Spinal cord (tissue), 10 donors: Measurements from ENCODE around the gene DBNL. TPM values are rescaled to one million over a fixed set of nuclear protein-coding genes. Genes with fewer than 3 reads are reported as not detected.

Experiments used
- DNase-seq, 6 donors: peaks; one replicate each; pipeline versions ENCODE4 v3.0.0 to v3.0.0-alpha.2; 2013 to 2015; ENCODE audit warnings: low spot score in 6 of 6, low read depth in 4 of 6
- H3K27ac ChIP-seq: one replicate; pipeline ENCODE4 v1.5.1; 2013; ENCODE audit warnings: low read depth, low read length, control low read depth
- H3K27me3 ChIP-seq: one replicate; pipeline ENCODE4 v1.6.1; 2013; ENCODE audit warnings: low read length; ENCODE audit not compliant: control insufficient read depth, insufficient read depth
- H3K36me3 ChIP-seq: one replicate; pipeline ENCODE4 v1.6.1; 2013; ENCODE audit warnings: low read length; ENCODE audit not compliant: control insufficient read depth, insufficient read depth
- H3K4me1 ChIP-seq: one replicate; pipeline ENCODE4 v1.6.1; 2013; ENCODE audit warnings: low read length; ENCODE audit not compliant: control insufficient read depth, insufficient read depth
- H3K4me3 ChIP-seq: one replicate; pipeline ENCODE4 v1.5.1; 2013; ENCODE audit warnings: low read depth, low read length, control low read depth
- H3K9me3 ChIP-seq: one replicate; pipeline ENCODE4 v1.6.1; 2013; ENCODE audit warnings: low read length; ENCODE audit not compliant: control insufficient read depth, insufficient read depth
- WGBS: methylation state at CpG from one replicate; pipeline ENCODE4 v1.1.5; 2013; ENCODE audit warnings: missing lambda C conversion rate; ENCODE audit not compliant: insufficient coverage; 5-methylcytosine and 5-hydroxymethylcytosine counted together
- polyA plus RNA-seq, 2 donors: library from polyadenylated mRNA; unstranded; fragments of 120-200 nt; gene quantifications; one replicate each; pipeline ENCODE4 v1.2.1, GENCODE V29; 2013; ENCODE audit not compliant: insufficient read length in 2 of 2
- total RNA-seq, 2 donors: library from RNA; depleted of rRNA in 1 of 2; stranded (reverse); fragments of 120-200 nt in 1 of 2; fragments of >200 nt in 1 of 2; gene quantifications; one replicate each; pipeline versions ENCODE4 v1.2.3 to v1.2.4, GENCODE V29; 2013 to 2014
- donor health status: healthy.

DBNL gene
- total and polyA plus RNA-seq, 4 donors: 46.5 to 93.2 (median 87.6) TPM

GRCh38 chr7:44094883-44095592 lies 50.5 kb downstream of the DBNL start:
- DNase-seq: no peak
- H3K4me3 ChIP-seq: no peak overlapping the region
- H3K9me3 ChIP-seq: no peaks in the 10 kb centered on the region
- no peaks in the 10 kb centered on the region for H3K4me1 ChIP-seq
- H3K27ac ChIP-seq: peak overlapping the region; percentile 25
- 83% methylated on average over 2 of the region's 2 CpGs for WGBS
- no peaks in the 10 kb centered on the region for H3K27me3 ChIP-seq
- no peaks in the 10 kb centered on the region for H3K36me3 ChIP-seq

DNA sequence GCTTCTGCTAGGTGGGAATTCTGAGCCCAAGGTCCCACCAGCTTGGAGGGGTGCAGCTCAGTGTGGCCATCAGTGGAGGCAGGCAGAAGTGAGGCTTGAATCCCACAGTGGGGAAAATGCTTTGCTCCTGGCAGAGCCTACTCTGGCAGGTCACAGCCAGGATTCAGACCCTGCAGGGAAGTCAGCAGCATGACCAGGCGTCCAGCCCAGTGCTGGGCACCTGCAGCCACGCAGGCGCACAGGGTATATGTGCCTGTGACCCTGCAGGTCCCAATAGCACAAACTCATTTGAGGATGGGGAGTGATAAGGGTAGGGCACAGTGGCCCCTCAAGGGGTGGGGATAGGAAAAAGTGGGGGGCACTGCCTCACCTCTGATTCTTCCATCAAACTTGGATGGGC lies 51.3 kb downstream of the DBNL start:
- no peak overlapping the region for H3K27ac ChIP-seq
- H3K9me3 ChIP-seq: no peaks in the 10 kb centered on the region
- H3K27me3 ChIP-seq: no peaks in the 10 kb centered on the region
- no peak for DNase-seq
- peaks cover 4% of the 10 kb centered on the region for H3K4me1 ChIP-seq
- no peaks in the 10 kb centered on the region for H3K36me3 ChIP-seq
- no peak overlapping the region for H3K4me3 ChIP-seq
- WGBS: 72% methylated on average over 3 of the region's 3 CpGs

DNA sequence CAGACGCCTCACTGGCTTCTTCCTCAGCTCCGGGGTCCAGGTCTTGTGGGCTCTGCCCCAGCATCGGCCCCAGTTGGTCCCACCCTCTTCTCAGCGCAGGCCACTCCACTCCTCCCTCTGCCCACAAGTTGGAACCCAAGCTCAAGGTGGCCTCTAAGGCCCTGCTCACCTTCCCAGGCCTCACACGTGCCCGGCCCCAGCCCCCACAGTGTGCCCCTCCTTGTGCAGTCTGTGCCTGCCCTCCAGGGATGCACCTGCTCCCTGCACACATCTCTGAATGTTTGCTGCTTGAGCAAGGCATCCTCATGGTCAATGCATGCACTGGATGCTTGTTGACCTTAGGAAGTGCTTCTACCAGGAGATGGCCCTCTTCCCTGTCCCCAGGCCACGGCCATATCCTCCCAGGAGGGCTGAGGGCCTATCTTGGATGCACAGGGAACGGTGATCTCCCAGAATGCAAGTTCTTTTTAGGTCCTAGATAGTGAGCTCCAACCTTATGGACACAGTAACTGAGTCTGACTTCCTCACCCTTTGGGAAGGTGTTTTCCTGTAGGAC lies 51.9 kb downstream of the DBNL start:
- WGBS: 83% methylated on average over 7 of the region's 8 CpGs

DNA sequence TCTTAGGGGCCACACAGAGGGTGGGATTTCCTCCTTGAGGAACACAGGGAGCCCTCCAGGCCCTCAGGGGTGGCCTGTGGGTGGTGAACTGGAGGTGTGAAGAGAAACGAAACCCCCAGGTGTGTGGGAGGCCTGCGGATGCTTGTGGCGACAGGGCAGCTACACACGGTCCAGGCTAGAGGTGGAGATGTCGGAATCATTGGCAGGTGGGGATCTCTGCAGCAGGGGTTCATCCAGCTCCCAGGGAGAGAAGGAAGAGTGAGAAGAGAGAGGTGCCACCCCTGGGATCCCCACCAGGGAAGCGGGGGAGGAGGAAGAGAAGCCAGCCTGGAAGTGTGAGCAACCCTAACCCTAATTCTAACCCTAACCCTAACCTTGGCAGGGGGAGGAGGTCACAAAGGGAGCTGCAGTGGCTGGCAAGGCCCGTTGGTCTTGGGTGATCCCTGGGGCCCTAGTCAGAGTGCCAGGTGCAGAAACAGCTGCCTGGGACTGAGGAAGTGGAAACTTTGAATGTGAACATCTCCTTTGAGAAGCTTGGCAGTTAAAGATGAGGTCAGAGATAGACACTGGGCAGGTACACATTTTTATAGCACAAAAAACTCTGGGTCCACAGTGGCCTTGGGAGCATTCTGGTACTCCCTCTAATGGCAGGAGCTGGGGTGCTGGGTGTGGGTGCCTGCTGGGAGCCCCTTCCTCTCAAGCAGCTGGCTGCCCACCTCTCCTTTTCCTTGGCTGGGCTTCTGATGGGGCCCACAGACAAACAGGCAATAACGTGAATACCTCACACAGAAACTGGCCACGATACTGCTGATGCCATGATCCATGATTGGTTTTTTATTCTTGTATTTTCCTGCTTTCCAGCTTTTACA lies 52.8 kb downstream of the DBNL start:
- no peak overlapping the region for H3K4me3 ChIP-seq
- H3K9me3 ChIP-seq: no peaks in the 10 kb centered on the region
- peaks cover 20% of the 10 kb centered on the region for H3K4me1 ChIP-seq
- H3K36me3 ChIP-seq: no peaks in the 10 kb centered on the region
- WGBS: 80% methylated on average over 8 of the region's 9 CpGs
- H3K27me3 ChIP-seq: no peaks in the 10 kb centered on the region
- H3K27ac ChIP-seq: no peak overlapping the region
- no peak for DNase-seq

More for the DNA sequence above, 51.9 kb downstream of the DBNL start:
- H3K27me3 ChIP-seq: no peaks in the 10 kb centered on the region
- H3K36me3 ChIP-seq: no peaks in the 10 kb centered on the region
- no peaks in the 10 kb centered on the region for H3K9me3 ChIP-seq
- H3K4me3 ChIP-seq: no peak overlapping the region
- DNase-seq: no peak
- H3K27ac ChIP-seq: no peak overlapping the region
- peaks cover 11% of the 10 kb centered on the region for H3K4me1 ChIP-seq

- H3K36me3 ChIP-seq: no peaks in the 10 kb centered on the region
- H3K27me3 ChIP-seq: no peaks in the 10 kb centered on the region
- peaks cover 30% of the 10 kb centered on the region for H3K4me1 ChIP-seq
- H3K4me3 ChIP-seq: no peak overlapping the region
- H3K9me3 ChIP-seq: no peaks in the 10 kb centered on the region
- no peak overlapping the region for H3K27ac ChIP-seq
- no peak for DNase-seq
- 85% methylated on average over 3 of the region's 6 CpGs for WGBS
Measured at GRCh38 chr7:44098092-44099068, 53.9 kb downstream of the DBNL start.

GRCh38 chr7:44099669-44100068 lies 55.2 kb downstream of the DBNL start:
- H3K27ac ChIP-seq: peak overlapping the region; percentile 84
- H3K36me3 ChIP-seq: no peaks in the 10 kb centered on the region
- no peak overlapping the region for H3K4me3 ChIP-seq
- WGBS: no CpG with 5 or more reads among the region's 4 CpGs
- no peak for DNase-seq
- peaks cover 1% of the 10 kb centered on the region for H3K27me3 ChIP-seq
- peaks cover 40% of the 10 kb centered on the region for H3K4me1 ChIP-seq
- no peaks in the 10 kb centered on the region for H3K9me3 ChIP-seq

- no peak overlapping the region for H3K4me3 ChIP-seq
- no peaks in the 10 kb centered on the region for H3K9me3 ChIP-seq
- H3K27me3 ChIP-seq: peaks cover 2% of the 10 kb centered on the region
- H3K27ac ChIP-seq: peak overlapping the region; percentile 84
- DNase-seq: peak in 1 of 6 donors; percentile 49
- H3K4me1 ChIP-seq: peaks cover 50% of the 10 kb centered on the region
- 86% methylated on average over 5 of the region's 10 CpGs for WGBS
- no peaks in the 10 kb centered on the region for H3K36me3 ChIP-seq
Measured at GRCh38 chr7:44100458-44101302, 56.2 kb downstream of the DBNL start.

GRCh38 chr7:44101303-44101965 lies 56.9 kb downstream of the DBNL start:
- Histone ChIP-seq H3K27me3 (peaks cover 2% of the 10 kb centered on the region), H3K4me3 (no peak overlapping the region), H3K4me1 (peaks cover 58% of the 10 kb centered on the region), H3K9me3 (no peaks in the 10 kb centered on the region), H3K36me3 (peaks cover 1% of the 10 kb centered on the region), H3K27ac (peak overlapping the region; percentile 84)
- DNase-seq: no peak
- WGBS: 96% methylated on average over 3 of the region's 3 CpGs
